Testis (tissue), 3 donors: ENCODE measurements around the gene SLFN11. TPM values are rescaled to one million over a fixed set of nuclear protein-coding genes. Genes with fewer than 3 reads are reported as not detected.
"Not testable (repeated sequence)": the region's sequence is repeated elsewhere in the genome, so short reads cannot be mapped to it uniquely, and the experiment has no call there.

Source experiments
- DNase-seq: peaks from one replicate; pipeline ENCODE4 v3.0.0-alpha.2; 2019
- H3K27ac ChIP-seq, 2 donors: fragments of 200-600 bp; sonication (generic); one replicate each; pipeline ENCODE4 v1.5.1; 2019
- H3K27me3 ChIP-seq: fragments of 200-600 bp; sonication (generic); one replicate; pipeline ENCODE4 v1.5.1; 2019
- H3K36me3 ChIP-seq: fragments of 200-600 bp; sonication (generic); one replicate; pipeline ENCODE4 v1.5.1; 2017; ENCODE audit warnings: low read depth; ENCODE audit errors: missing control alignments
- H3K4me1 ChIP-seq: fragments of 200-600 bp; sonication (generic); one replicate; pipeline ENCODE4 v1.5.1; 2019
- H3K4me3 ChIP-seq, 2 donors: fragments of 200-600 bp; sonication (generic); one replicate each; pipeline ENCODE4 v1.5.1; 2017 to 2019
- H3K9me3 ChIP-seq: fragments of 200-600 bp; sonication (generic); one replicate; pipeline ENCODE4 v1.5.1; 2017
- CTCF ChIP-seq, 3 experiments: fragments of 450-650 bp in 2 of 3; fragments of 200-600 bp in 1 of 3; sonication (generic) in 1 of 3; IDR thresholded peaks; one replicate each; pipeline ENCODE4 v1.5.1; 2016 to 2019; ENCODE audit warnings: antibody characterized with exemption in 3 of 3, mild to moderate bottlenecking in 2 of 3, moderate library complexity in 1 of 3
- POLR2A ChIP-seq: fragments of 450-650 bp; IDR thresholded peaks from one replicate; pipeline ENCODE4 v1.6.1; 2017; ENCODE audit warnings: antibody characterized with exemption, mild to moderate bottlenecking, moderate library complexity
- WGBS, 2 donors: methylation state at CpG; one replicate each; pipeline ENCODE4 v1.1.5; 2018; 5-methylcytosine and 5-hydroxymethylcytosine counted together
- intact Hi-C: fragments of 100-400 bp; cut with DNase I; formaldehyde crosslinking; loops from one replicate; pipeline ENCODE4 v1.15.1; 2023; ENCODE audit warnings: low total_unique reads
- polyA plus RNA-seq: library from polyadenylated mRNA; stranded (reverse); fragments of 350-450 nt; fragmentation: Illumina TruSeq; extraction: RNeasy Lipid Tissue Mini Kit (QIAGEN cat#74804); gene quantifications from one replicate; pipeline ENCODE4 v1.2.3, GENCODE V29; 2014; ENCODE audit warnings: low read depth, low replicate concordance; ENCODE audit not compliant: insufficient read depth
- total RNA-seq, 2 donors: library from RNA; depleted of rRNA; stranded (reverse); fragments of >200 nt; gene quantifications; one replicate each; pipeline ENCODE4 v1.2.3, GENCODE V29; 2016

SLFN11 gene
- total and polyA plus RNA-seq, 3 donors from 2014 or later, result 5.5 to 9.3 (median 6.4) TPM

GRCh38 chr17:35341411-35341992 is 31.9 kb downstream of the SLFN11 start:
- 64 to 79% methylated on average over 5 of the region's 5 CpGs for WGBS, 2 donors
- H3K4me3 ChIP-seq, result no peak overlapping the region
- H3K36me3 ChIP-seq, result no peaks in the 10 kb centered on the region
- intact Hi-C loops, result no loop called here
- no peaks in the 10 kb centered on the region for H3K27me3 ChIP-seq
- H3K27ac ChIP-seq, result no peak overlapping the region
- H3K9me3 ChIP-seq, result no peaks in the 10 kb centered on the region
- H3K4me1 ChIP-seq, result peaks cover 7% of the 10 kb centered on the region
- DNase-seq, result no peak
- no peak for TF ChIP-seq CTCF (IDR thresholded peaks at IDR 0.05)
- no peak for TF ChIP-seq POLR2A

GRCh38 chr17:35338230-35338629 is 35.2 kb downstream of the SLFN11 start:
- Histone ChIP-seq H3K36me3 (no peaks in the 10 kb centered on the region), H3K4me3 (no peak overlapping the region), H3K9me3 (no peaks in the 10 kb centered on the region), H3K27ac (no peak overlapping the region), H3K4me1 (no peaks in the 10 kb centered on the region), H3K27me3 (no peaks in the 10 kb centered on the region)
- 84 to 88% methylated on average over 2 of the region's 2 CpGs for WGBS, 2 donors
- no peak for TF ChIP-seq CTCF (IDR thresholded peaks at IDR 0.05)
- no peak for TF ChIP-seq POLR2A
- no peak for DNase-seq
- intact Hi-C loops, result no loop called here

DNA sequence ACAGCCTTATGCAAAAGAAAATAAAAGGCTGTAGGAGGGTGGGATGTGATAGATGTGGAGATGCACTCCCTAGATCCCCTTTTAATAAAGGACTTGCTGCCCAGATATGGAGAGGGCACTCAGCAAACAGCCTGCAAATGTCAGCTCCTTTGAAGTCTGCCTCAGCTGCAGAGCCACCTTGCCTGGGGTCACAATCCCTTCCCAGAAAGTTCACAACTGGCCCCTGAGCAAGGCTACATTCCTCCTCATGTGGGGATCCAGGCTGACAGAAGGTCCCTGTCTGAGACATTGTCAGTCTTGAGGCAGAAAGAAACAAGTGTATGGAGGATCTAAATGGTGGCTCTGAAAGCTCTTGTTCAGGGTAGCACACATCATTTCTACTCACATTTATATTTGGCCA is 36.1 kb downstream of the SLFN11 start:
- no peaks in the 10 kb centered on the region for H3K27me3 ChIP-seq
- no peak overlapping the region for H3K27ac ChIP-seq
- H3K4me1 ChIP-seq, result no peaks in the 10 kb centered on the region
- no peaks in the 10 kb centered on the region for H3K9me3 ChIP-seq
- DNase-seq, result no peak
- intact Hi-C loops, result no loop called here
- H3K4me3 ChIP-seq, result no peak overlapping the region
- H3K36me3 ChIP-seq, result no peaks in the 10 kb centered on the region
- TF ChIP-seq POLR2A (no peak), CTCF (IDR thresholded peaks at IDR 0.05) (no peak)

GRCh38 chr17:35333578-35333977 is 39.8 kb downstream of the SLFN11 start:
- intact Hi-C loops, H3K27ac ChIP-seq, DNase-seq, H3K9me3 ChIP-seq, H3K4me3 ChIP-seq, H3K4me1 ChIP-seq, H3K36me3 ChIP-seq, H3K27me3 ChIP-seq: not testable (repeated sequence)
- WGBS, 2 donors, result 74 to 83% methylated on average over 4 to 5 of the region's 5 CpGs

DNA sequence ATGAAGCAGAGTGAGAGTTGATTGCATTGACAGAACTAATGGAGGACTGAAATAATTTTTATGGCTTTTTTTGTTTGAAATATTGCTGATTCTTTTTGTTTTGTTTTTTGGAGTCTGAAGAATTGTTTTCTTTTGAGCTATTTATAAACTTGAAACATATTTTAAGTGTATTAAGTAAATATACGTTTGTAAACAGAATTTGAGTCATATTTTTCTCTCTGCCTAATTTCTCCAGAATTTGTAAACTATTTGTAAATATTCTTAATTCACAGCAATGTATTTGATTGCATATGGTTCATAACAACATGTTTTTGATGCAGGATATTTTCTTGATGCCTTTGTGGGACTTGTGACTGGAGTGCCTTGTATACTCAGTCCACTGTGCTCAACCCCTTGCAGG is 50.7 kb downstream of the SLFN11 start:
- no peaks in the 10 kb centered on the region for H3K4me1 ChIP-seq
- intact Hi-C loops, result no loop called here
- H3K27me3 ChIP-seq, result no peaks in the 10 kb centered on the region
- H3K36me3 ChIP-seq, result no peaks in the 10 kb centered on the region
- DNase-seq, result no peak
- WGBS, 2 donors, result 87 to 93% methylated on average over 1 of the region's 1 CpG
- H3K9me3 ChIP-seq, result no peaks in the 10 kb centered on the region
- H3K4me3 ChIP-seq, result no peak overlapping the region
- H3K27ac ChIP-seq, result no peak overlapping the region
- TF ChIP-seq CTCF (IDR thresholded peaks at IDR 0.05), result no peak
- no peak for TF ChIP-seq POLR2A
